ENCODE data around the gene CDH23. TPM values are rescaled to one million over a fixed set of nuclear protein-coding genes. Genes with fewer than 3 reads are reported as not detected.

The CDH23 gene
- total RNA-seq, 2 experiments from 2014 or later: 1.6 TPM

DNA sequence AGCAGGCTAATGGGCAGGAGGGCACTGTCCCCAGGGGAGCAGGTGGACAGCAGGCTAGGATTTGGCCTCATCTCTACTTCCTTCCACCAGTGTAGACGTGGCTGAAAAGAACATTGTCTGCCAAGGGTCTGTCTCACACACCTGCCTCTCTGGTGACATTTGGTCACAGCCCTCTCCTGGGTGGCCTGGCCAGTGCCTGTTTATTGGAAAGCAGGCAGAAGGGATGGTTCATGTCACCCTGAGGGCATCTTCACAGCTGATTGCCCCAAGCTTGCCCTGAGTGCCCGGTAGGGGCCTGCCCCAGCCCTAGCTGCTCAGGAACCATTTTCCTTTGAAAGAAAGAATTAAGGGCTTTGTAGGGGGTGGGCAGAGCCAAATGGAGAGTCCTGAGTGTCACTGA lies 184.2 kb downstream of the CDH23 start:
- H3K4me1 Mint-ChIP-seq (ENCODE audit: low read depth): no peaks in the 10 kb centered on the region
- H3K27me3 Mint-ChIP-seq (ENCODE audit: low read depth): no peaks in the 10 kb centered on the region
- intact Hi-C loops (cut with micrococcal nuclease): no loop called here
- CTCF ChIA-PET: no interaction called here
- DNase-seq: no peak
- no peak overlapping the region for H3K27ac Mint-ChIP-seq
- no peaks in the 10 kb centered on the region for H3K9me3 Mint-ChIP-seq
- no peak overlapping the region for H3K4me3 Mint-ChIP-seq
- no peaks in the 10 kb centered on the region for H3K36me3 Mint-ChIP-seq (ENCODE audit: low read depth)

DNA sequence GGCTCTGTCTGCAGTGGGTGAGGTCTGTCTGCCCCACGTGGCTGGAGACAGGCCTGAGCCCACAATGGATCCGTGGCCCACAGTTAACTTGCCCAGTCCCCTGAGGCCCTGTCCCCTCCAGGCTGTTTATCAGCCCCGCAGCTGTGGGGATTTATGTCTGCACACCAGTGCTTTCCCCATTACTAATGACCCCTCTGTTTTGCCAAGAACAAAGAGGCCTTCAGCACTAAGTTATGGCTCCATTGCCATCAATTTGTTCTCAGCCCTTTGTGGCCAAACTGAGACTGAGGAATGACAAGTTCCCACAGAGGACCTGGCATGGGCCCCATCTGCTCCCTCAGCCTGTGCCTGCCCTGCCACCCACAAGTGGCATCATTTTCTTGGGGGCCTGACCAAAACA lies 184.7 kb downstream of the CDH23 start:
- H3K9me3 Mint-ChIP-seq: no peaks in the 10 kb centered on the region
- DNase-seq: no peak
- H3K36me3 Mint-ChIP-seq (ENCODE audit: low read depth): no peaks in the 10 kb centered on the region
- H3K4me3 Mint-ChIP-seq: no peak overlapping the region
- H3K27me3 Mint-ChIP-seq (ENCODE audit: low read depth): no peaks in the 10 kb centered on the region
- intact Hi-C loops (cut with micrococcal nuclease): no loop called here
- no peaks in the 10 kb centered on the region for H3K4me1 Mint-ChIP-seq (ENCODE audit: low read depth)
- CTCF ChIA-PET: no interaction called here
- H3K27ac Mint-ChIP-seq: no peak overlapping the region

DNA sequence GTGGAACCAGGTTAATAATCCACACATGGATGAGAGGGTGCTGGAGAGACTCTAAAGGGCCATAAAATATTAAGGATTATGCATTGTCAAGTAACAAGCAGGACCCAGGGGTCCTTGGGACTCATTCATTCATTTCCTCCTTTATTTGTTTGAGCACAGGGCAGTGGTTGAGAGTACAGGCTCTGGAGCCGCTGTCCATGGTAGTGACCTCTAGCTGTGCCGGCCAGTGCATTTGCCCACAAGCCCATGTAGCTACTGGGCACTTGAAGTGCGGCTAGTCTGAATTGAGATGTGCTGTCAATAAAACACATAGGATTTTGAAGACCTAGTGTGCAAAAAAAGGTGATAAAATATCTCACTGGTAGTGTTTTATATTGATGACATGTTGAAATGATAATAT lies 185.3 kb downstream of the CDH23 start:
- Mint-ChIP-seq H3K9me3 (no peaks in the 10 kb centered on the region), H3K27me3 (ENCODE audit: low read depth) (no peaks in the 10 kb centered on the region), H3K4me3 (no peak overlapping the region), H3K36me3 (ENCODE audit: low read depth) (no peaks in the 10 kb centered on the region), H3K4me1 (ENCODE audit: low read depth) (no peaks in the 10 kb centered on the region), H3K27ac (no peak overlapping the region)
- intact Hi-C loops (cut with micrococcal nuclease): no loop called here
- CTCF ChIA-PET: interaction anchor here (1.0 to 1.5 kb wide), 2 partner anchors 12 to 28 kb away, joined by 4 read pairs; no protein-coding TSS in a partner anchor
- no peak for DNase-seq

- H3K27me3 Mint-ChIP-seq (ENCODE audit: low read depth): no peaks in the 10 kb centered on the region
- H3K4me3 Mint-ChIP-seq: no peak overlapping the region
- intact Hi-C loops (cut with micrococcal nuclease): no loop called here
- CTCF ChIA-PET: interaction anchor here (1.0 to 1.5 kb wide), 2 partner anchors 13 to 27 kb away, joined by 4 read pairs; no protein-coding TSS in a partner anchor
- H3K36me3 Mint-ChIP-seq (ENCODE audit: low read depth): no peaks in the 10 kb centered on the region
- H3K4me1 Mint-ChIP-seq (ENCODE audit: low read depth): no peaks in the 10 kb centered on the region
- H3K9me3 Mint-ChIP-seq: no peaks in the 10 kb centered on the region
- no peak overlapping the region for H3K27ac Mint-ChIP-seq
- DNase-seq: no peak
Measured at GRCh38 chr10:71582506-71583475, 186.1 kb downstream of the CDH23 start.

DNA sequence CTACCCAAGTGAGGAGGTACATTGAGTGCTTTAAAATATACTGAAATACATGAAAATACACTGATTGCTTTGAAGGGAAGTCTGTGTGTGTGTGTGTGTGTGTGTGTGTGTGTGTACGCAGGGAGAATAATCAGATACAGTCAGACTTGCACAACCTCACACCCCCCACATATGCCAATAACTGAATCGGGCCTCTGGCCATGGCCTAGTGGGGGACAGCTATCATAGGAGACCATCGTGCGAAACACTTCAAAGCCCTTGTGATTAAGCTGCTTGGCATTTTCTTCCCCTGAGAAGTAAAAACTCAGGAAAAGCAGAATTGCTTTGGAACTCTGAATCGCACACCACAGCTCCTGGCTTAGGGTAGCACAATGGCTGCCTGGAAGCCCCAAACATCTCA lies 187.7 kb downstream of the CDH23 start:
- Mint-ChIP-seq H3K27ac (no peak overlapping the region), H3K4me3 (no peak overlapping the region), H3K4me1 (ENCODE audit: low read depth) (no peaks in the 10 kb centered on the region), H3K36me3 (ENCODE audit: low read depth) (no peaks in the 10 kb centered on the region), H3K9me3 (no peaks in the 10 kb centered on the region), H3K27me3 (ENCODE audit: low read depth) (no peaks in the 10 kb centered on the region)
- CTCF ChIA-PET: no interaction called here
- DNase-seq: no peak
- intact Hi-C loops (cut with micrococcal nuclease): no loop called here

DNA sequence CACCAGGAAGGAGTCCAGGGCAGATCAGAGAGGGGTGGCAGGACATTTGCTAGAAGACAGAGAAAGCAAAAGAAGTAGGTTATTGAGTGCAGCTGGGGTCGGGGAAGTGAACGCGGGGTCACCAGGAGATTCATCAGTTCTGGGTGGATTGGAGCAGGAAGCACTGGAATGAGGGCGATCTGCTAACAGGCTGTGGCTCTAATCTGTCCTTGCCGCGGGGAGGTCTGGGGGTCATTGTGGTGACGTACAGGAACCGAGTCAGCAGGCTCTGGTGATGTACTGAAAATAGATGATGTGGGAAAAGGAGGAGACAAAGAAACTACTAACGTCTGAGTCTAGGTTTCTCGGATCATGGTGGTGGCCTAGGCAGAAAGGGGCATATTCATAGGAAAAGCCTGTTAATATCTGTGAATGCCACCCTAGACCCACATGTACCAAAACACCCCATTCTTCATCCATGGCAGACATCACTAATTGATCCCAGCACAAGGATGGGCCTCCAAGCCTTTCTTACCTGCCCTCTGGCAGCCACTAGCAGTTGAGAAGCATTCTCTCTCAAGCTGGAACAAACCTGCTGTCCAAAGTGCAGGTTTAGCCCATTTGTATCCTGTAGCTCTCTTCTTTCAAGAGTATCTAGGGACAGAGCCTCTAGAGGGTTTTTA lies 188.3 kb downstream of the CDH23 start:
- CTCF ChIA-PET: no interaction called here
- intact Hi-C loops (cut with micrococcal nuclease): no loop called here
- no peak for DNase-seq
- Mint-ChIP-seq H3K4me3 (no peak overlapping the region), H3K27me3 (ENCODE audit: low read depth) (no peaks in the 10 kb centered on the region), H3K27ac (no peak overlapping the region), H3K4me1 (ENCODE audit: low read depth) (no peaks in the 10 kb centered on the region), H3K36me3 (ENCODE audit: low read depth) (no peaks in the 10 kb centered on the region), H3K9me3 (no peaks in the 10 kb centered on the region)

DNA sequence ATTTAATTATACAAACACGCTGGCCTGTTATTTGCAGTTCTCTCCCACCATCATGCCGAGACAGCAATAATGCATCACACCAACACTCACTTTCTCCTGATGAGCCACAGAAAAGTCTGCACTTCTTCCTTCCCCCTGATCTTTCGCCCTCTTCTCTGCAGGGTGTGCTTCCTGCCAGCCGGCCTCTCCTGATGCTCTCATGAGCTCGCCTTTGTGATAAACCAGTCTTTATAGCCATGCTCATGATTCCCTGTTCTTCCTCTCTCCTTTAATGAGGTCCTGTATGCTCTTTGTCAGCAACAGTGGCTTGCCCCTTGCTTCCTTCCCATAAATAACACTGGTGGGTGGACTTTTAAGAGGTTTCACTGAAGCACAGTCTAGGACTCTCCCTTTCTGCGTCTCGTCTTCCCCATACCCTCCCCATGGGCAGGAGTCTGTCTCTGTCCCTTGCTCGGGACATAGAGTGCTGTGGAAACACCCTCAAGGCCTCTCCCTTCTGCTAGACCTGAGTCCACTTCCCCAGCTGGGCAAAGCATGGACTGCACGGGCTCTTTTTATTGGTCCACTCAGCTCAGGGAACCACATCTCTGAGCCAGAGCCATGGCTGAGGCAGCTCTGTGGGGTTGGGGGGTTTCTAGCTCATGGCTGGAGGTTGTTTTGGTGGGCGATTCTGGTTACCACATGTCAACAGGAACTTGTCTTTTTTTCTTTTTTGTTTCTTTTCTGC lies 189.0 kb downstream of the CDH23 start:
- CTCF ChIA-PET: interaction anchor here (0.7 kb wide), 1 partner anchor 78 kb away, joined by 4 read pairs; no protein-coding TSS in a partner anchor
- Mint-ChIP-seq H3K4me1 (ENCODE audit: low read depth) (no peaks in the 10 kb centered on the region), H3K9me3 (no peaks in the 10 kb centered on the region), H3K36me3 (ENCODE audit: low read depth) (no peaks in the 10 kb centered on the region), H3K27me3 (ENCODE audit: low read depth) (no peaks in the 10 kb centered on the region), H3K27ac (no peak overlapping the region), H3K4me3 (no peak overlapping the region)
- intact Hi-C loops (cut with micrococcal nuclease): no loop called here
- no peak for DNase-seq

- no peak for DNase-seq
- CTCF ChIA-PET: interaction anchor here (1.0 to 2.1 kb wide), 3 partner anchors 18 to 204 kb away, joined by 3 to 8 read pairs (median 4); no protein-coding TSS in a partner anchor
- H3K9me3 Mint-ChIP-seq: no peaks in the 10 kb centered on the region
- H3K27me3 Mint-ChIP-seq (ENCODE audit: low read depth): no peaks in the 10 kb centered on the region
- H3K4me1 Mint-ChIP-seq (ENCODE audit: low read depth): no peaks in the 10 kb centered on the region
- H3K36me3 Mint-ChIP-seq (ENCODE audit: low read depth): no peaks in the 10 kb centered on the region
- H3K4me3 Mint-ChIP-seq: no peak overlapping the region
- intact Hi-C loops (cut with micrococcal nuclease): no loop called here
- no peak overlapping the region for H3K27ac Mint-ChIP-seq
Measured at GRCh38 chr10:71587941-71588573, 191.3 kb downstream of the CDH23 start.

GRCh38 chr10:71588685-71589084 lies 192.0 kb downstream of the CDH23 start:
- H3K27me3 Mint-ChIP-seq (ENCODE audit: low read depth): no peaks in the 10 kb centered on the region
- CTCF ChIA-PET: interaction anchor here (2.1 kb wide), 1 partner anchor 21 kb away, joined by 8 read pairs; no protein-coding TSS in a partner anchor
- H3K9me3 Mint-ChIP-seq: no peaks in the 10 kb centered on the region
- H3K4me3 Mint-ChIP-seq: no peak overlapping the region
- H3K27ac Mint-ChIP-seq: no peak overlapping the region
- no peak for DNase-seq
- H3K4me1 Mint-ChIP-seq (ENCODE audit: low read depth): no peaks in the 10 kb centered on the region
- H3K36me3 Mint-ChIP-seq (ENCODE audit: low read depth): no peaks in the 10 kb centered on the region
- intact Hi-C loops (cut with micrococcal nuclease): no loop called here

GRCh38 chr10:71589617-71590551 lies 193.2 kb downstream of the CDH23 start:
- H3K9me3 Mint-ChIP-seq: no peaks in the 10 kb centered on the region
- no peaks in the 10 kb centered on the region for H3K4me1 Mint-ChIP-seq (ENCODE audit: low read depth)
- no peak for DNase-seq
- H3K36me3 Mint-ChIP-seq (ENCODE audit: low read depth): no peaks in the 10 kb centered on the region
- H3K27ac Mint-ChIP-seq: no peak overlapping the region
- no peak overlapping the region for H3K4me3 Mint-ChIP-seq
- no peaks in the 10 kb centered on the region for H3K27me3 Mint-ChIP-seq (ENCODE audit: low read depth)
- CTCF ChIA-PET: no interaction called here
- intact Hi-C loops (cut with micrococcal nuclease): no loop called here

- no peaks in the 10 kb centered on the region for H3K4me1 Mint-ChIP-seq (ENCODE audit: low read depth)
Measured at GRCh38 chr10:71590781-71591350, 194.1 kb downstream of the CDH23 start.

More at GRCh38 chr10:71590781-71591350, 194.1 kb downstream of the CDH23 start:
- Mint-ChIP-seq H3K27me3 (ENCODE audit: low read depth) (no peaks in the 10 kb centered on the region), H3K36me3 (ENCODE audit: low read depth) (no peaks in the 10 kb centered on the region), H3K4me3 (no peak overlapping the region), H3K27ac (no peak overlapping the region), H3K9me3 (no peaks in the 10 kb centered on the region)
- CTCF ChIA-PET: interaction anchor here (1.2 kb wide), 1 partner anchor 105 kb away, joined by 4 read pairs; no protein-coding TSS in a partner anchor
- intact Hi-C loops (cut with micrococcal nuclease): no loop called here
- no peak for DNase-seq
